K562 (cell line): ENCODE results near the gene PPM1N. TPM values are rescaled to one million over a fixed set of nuclear protein-coding genes. Genes with fewer than 3 reads are reported as not detected.

Experiments used
- CHD4 ChIP-seq: fragments of 200-600 bp; sonication (generic); IDR thresholded peaks from 3 replicates; pipeline ENCODE4 v1.6.1; 2012; ENCODE audit warnings: low read depth, mild to moderate bottlenecking, mixed read lengths, low read length, inconsistent platforms; ENCODE audit not compliant: insufficient read depth, insufficient replicate concordance, poor library complexity, severe bottlenecking
- DIDO1 ChIP-seq: fragments of 450-650 bp; IDR thresholded peaks from 2 replicates; pipeline ENCODE4 v1.6.1; 2016; ENCODE audit warnings: low read depth, missing biosample characterization, missing genetic modification characterization
- FOXM1 ChIP-seq, 2 experiments: fragments of 450-650 bp in 1 of 2; sonication (generic) in 1 of 2; formaldehyde crosslinking in 1 of 2; IDR thresholded peaks; 2 replicates each; pipeline versions ENCODE4 v1.6.1 to v1.9.0; 2017 to 2022; ENCODE audit warnings: low read depth in 2 of 2, mild to moderate bottlenecking in 2 of 2, missing genetic modification reagents in 1 of 2, moderate library complexity in 1 of 2
- GMEB1 ChIP-seq: fragments of 250-450 bp; sonication (Bioruptor Pico); IDR thresholded peaks from 2 replicates; pipeline ENCODE4 v1.4.0; 2020; ENCODE audit warnings: mild to moderate bottlenecking
- HIVEP1 ChIP-seq: fragments of 250-450 bp; sonication (Bioruptor Pico); IDR thresholded peaks from 2 replicates; pipeline ENCODE4 v1.4.0; 2020; ENCODE audit warnings: mild to moderate bottlenecking
- LCOR ChIP-seq: sonication (generic); formaldehyde crosslinking; IDR thresholded peaks from 2 replicates; pipeline ENCODE4 v1.8.0; 2022; ENCODE audit warnings: mild to moderate bottlenecking, missing genetic modification reagents
- ZFX ChIP-seq: sonication (generic); formaldehyde crosslinking; IDR thresholded peaks from 2 replicates; pipeline ENCODE4 v1.8.0; 2022; ENCODE audit warnings: mild to moderate bottlenecking, missing genetic modification reagents, moderate library complexity
- ZNF79 ChIP-seq: fragments of 250-450 bp; sonication (Bioruptor Pico); IDR thresholded peaks from 2 replicates; pipeline ENCODE4 v1.4.0; 2020; ENCODE audit warnings: low read depth, mild to moderate bottlenecking, moderate library complexity
- polyA plus RNA-seq, 8 experiments: library from polyadenylated mRNA; depleted of rRNA in 4 of 8; stranded (reverse) in 5 of 8; unstranded in 3 of 8; fragments of >200 nt; fragmentation: Nextera tagmentation in 2 of 8; fragmentation: Illumina TruSeq in 1 of 8; extraction: Ambion mirVana in 2 of 8; extraction: Trizol in 1 of 8; gene quantifications; 2 replicates each; pipeline versions ENCODE4 v1.2.1 to v1.2.3, GENCODE V29; 2011 to 2014; ENCODE audit warnings: inconsistent platforms in 1 of 8, missing spikeins in 1 of 8
- total RNA-seq, 7 experiments: library from RNA; depleted of rRNA in 6 of 7; stranded (reverse); fragments of >200 nt in 6 of 7; fragmentation: Illumina TruSeq in 2 of 7; extraction: Trizol in 2 of 7; gene quantifications; 2 replicates each; pipeline versions ENCODE4 v1.2.1 to v1.2.3, GENCODE V29; 2011 to 2021; ENCODE audit warnings: low replicate concordance in 1 of 7
- TF ChIP-seq, protein P1 (sequence below): fragments of 200-600 bp; sonication (generic); IDR thresholded peaks from one replicate; pipeline ENCODE4 v1.6.1; 2012; ENCODE audit warnings: mild to moderate bottlenecking, low read depth, low read length, inconsistent platforms
- TF ChIP-seq, protein P2 (sequence below): fragments of 450-650 bp; IDR thresholded peaks from 2 replicates; pipeline ENCODE4 v1.6.1; 2017; ENCODE audit warnings: antibody characterized with exemption

PPM1N gene
- total and polyA plus RNA-seq, 9 of the 15 experiments (the other 6 are each of a cell fraction or from before 2014, with no cell fraction given): 4.5 to 15.6 (median 8.7) TPM

- TF ChIP-seq, protein P1, sequence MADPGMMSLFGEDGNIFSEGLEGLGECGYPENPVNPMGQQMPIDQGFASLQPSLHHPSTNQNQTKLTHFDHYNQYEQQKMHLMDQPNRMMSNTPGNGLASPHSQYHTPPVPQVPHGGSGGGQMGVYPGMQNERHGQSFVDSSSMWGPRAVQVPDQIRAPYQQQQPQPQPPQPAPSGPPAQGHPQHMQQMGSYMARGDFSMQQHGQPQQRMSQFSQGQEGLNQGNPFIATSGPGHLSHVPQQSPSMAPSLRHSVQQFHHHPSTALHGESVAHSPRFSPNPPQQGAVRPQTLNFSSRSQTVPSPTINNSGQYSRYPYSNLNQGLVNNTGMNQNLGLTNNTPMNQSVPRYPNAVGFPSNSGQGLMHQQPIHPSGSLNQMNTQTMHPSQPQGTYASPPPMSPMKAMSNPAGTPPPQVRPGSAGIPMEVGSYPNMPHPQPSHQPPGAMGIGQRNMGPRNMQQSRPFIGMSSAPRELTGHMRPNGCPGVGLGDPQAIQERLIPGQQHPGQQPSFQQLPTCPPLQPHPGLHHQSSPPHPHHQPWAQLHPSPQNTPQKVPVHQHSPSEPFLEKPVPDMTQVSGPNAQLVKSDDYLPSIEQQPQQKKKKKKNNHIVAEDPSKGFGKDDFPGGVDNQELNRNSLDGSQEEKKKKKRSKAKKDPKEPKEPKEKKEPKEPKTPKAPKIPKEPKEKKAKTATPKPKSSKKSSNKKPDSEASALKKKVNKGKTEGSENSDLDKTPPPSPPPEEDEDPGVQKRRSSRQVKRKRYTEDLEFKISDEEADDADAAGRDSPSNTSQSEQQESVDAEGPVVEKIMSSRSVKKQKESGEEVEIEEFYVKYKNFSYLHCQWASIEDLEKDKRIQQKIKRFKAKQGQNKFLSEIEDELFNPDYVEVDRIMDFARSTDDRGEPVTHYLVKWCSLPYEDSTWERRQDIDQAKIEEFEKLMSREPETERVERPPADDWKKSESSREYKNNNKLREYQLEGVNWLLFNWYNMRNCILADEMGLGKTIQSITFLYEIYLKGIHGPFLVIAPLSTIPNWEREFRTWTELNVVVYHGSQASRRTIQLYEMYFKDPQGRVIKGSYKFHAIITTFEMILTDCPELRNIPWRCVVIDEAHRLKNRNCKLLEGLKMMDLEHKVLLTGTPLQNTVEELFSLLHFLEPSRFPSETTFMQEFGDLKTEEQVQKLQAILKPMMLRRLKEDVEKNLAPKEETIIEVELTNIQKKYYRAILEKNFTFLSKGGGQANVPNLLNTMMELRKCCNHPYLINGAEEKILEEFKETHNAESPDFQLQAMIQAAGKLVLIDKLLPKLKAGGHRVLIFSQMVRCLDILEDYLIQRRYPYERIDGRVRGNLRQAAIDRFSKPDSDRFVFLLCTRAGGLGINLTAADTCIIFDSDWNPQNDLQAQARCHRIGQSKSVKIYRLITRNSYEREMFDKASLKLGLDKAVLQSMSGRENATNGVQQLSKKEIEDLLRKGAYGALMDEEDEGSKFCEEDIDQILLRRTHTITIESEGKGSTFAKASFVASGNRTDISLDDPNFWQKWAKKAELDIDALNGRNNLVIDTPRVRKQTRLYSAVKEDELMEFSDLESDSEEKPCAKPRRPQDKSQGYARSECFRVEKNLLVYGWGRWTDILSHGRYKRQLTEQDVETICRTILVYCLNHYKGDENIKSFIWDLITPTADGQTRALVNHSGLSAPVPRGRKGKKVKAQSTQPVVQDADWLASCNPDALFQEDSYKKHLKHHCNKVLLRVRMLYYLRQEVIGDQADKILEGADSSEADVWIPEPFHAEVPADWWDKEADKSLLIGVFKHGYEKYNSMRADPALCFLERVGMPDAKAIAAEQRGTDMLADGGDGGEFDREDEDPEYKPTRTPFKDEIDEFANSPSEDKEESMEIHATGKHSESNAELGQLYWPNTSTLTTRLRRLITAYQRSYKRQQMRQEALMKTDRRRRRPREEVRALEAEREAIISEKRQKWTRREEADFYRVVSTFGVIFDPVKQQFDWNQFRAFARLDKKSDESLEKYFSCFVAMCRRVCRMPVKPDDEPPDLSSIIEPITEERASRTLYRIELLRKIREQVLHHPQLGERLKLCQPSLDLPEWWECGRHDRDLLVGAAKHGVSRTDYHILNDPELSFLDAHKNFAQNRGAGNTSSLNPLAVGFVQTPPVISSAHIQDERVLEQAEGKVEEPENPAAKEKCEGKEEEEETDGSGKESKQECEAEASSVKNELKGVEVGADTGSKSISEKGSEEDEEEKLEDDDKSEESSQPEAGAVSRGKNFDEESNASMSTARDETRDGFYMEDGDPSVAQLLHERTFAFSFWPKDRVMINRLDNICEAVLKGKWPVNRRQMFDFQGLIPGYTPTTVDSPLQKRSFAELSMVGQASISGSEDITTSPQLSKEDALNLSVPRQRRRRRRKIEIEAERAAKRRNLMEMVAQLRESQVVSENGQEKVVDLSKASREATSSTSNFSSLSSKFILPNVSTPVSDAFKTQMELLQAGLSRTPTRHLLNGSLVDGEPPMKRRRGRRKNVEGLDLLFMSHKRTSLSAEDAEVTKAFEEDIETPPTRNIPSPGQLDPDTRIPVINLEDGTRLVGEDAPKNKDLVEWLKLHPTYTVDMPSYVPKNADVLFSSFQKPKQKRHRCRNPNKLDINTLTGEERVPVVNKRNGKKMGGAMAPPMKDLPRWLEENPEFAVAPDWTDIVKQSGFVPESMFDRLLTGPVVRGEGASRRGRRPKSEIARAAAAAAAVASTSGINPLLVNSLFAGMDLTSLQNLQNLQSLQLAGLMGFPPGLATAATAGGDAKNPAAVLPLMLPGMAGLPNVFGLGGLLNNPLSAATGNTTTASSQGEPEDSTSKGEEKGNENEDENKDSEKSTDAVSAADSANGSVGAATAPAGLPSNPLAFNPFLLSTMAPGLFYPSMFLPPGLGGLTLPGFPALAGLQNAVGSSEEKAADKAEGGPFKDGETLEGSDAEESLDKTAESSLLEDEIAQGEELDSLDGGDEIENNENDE: no peak
- TF ChIP-seq, protein P2, sequence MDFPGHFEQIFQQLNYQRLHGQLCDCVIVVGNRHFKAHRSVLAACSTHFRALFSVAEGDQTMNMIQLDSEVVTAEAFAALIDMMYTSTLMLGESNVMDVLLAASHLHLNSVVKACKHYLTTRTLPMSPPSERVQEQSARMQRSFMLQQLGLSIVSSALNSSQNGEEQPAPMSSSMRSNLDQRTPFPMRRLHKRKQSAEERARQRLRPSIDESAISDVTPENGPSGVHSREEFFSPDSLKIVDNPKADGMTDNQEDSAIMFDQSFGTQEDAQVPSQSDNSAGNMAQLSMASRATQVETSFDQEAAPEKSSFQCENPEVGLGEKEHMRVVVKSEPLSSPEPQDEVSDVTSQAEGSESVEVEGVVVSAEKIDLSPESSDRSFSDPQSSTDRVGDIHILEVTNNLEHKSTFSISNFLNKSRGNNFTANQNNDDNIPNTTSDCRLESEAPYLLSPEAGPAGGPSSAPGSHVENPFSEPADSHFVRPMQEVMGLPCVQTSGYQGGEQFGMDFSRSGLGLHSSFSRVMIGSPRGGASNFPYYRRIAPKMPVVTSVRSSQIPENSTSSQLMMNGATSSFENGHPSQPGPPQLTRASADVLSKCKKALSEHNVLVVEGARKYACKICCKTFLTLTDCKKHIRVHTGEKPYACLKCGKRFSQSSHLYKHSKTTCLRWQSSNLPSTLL: peak; percentile 95
- TF ChIP-seq ZNF79 (CRISPR knock-in tag) (no peak), FOXM1 (IDR thresholded peaks at IDR 0.05; ENCODE audit: low read depth) (peak; percentile 59; the same call in 1 of the 2 replicates), FOXM1 (CRISPR knock-in tag; IDR thresholded peaks at IDR 0.05; ENCODE audit: low read depth) (peak; percentile 91; the same call in 1 of the 2 replicates), CHD4 (no peak), LCOR (CRISPR knock-in tag) (peak; percentile 87; the same call in 1 of the 2 replicates), GMEB1 (CRISPR knock-in tag) (peak; percentile 99), HIVEP1 (peak; percentile 60; the same call in 1 of the 2 replicates), DIDO1 (tag) (no peak), ZFX (CRISPR knock-in tag) (peak; percentile 64)
Observed at GRCh38 chr19:45469132-45469944, 28.9 kb upstream of the PPM1N start (continued).
